HL-60 (cell line): ENCODE results near the gene ITIH4.

Experiments used
- TF ChIP-seq, protein P1 (sequence below): IDR thresholded peaks from one replicate; pipeline ENCODE4 v1.5.1; 2011; ENCODE audit warnings: low read length, control low read depth, inconsistent platforms; ENCODE audit not compliant: insufficient read depth
- TF ChIP-seq, protein P2 (sequence below): IDR thresholded peaks from 2 replicates; pipeline ENCODE4 v1.6.1; 2012; ENCODE audit warnings: low read depth; ENCODE audit not compliant: insufficient replicate concordance

DNA sequence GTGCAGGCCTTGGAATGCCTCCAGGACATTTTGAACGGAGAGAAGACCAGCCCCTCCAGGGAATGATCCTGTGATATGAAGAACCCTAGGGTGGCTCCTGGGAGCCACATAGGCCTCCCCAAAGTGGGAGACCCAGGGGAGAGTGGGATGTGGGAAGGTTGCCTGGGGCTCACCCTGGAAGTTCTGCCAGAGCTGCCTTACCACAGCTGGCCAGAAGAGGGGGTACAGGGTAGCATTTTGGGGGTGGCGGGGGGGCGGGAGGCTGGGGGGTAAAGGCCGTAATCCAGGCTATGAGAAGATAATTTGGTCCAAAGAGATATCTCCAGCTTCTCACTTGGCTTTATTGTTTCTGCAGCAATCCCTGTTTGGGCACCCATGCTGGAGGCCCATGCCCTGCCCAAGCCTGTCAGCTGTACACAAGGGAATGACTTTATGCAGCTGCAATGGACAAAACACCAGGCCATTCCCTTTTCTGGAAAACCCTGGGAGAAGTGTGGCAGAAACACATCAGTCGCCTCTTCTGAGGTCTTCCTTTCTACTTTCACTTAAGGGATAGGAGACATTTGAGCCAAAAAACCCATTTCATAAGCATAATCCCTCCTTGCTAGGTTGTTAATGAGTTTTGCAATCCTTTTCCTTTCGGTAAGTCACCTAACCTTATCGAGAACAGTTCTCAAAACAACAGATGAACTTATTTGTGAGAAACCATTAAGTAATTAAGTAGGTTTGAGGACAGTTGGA, 15.4 kb upstream of the ITIH4 start:
- TF ChIP-seq, protein P1, sequence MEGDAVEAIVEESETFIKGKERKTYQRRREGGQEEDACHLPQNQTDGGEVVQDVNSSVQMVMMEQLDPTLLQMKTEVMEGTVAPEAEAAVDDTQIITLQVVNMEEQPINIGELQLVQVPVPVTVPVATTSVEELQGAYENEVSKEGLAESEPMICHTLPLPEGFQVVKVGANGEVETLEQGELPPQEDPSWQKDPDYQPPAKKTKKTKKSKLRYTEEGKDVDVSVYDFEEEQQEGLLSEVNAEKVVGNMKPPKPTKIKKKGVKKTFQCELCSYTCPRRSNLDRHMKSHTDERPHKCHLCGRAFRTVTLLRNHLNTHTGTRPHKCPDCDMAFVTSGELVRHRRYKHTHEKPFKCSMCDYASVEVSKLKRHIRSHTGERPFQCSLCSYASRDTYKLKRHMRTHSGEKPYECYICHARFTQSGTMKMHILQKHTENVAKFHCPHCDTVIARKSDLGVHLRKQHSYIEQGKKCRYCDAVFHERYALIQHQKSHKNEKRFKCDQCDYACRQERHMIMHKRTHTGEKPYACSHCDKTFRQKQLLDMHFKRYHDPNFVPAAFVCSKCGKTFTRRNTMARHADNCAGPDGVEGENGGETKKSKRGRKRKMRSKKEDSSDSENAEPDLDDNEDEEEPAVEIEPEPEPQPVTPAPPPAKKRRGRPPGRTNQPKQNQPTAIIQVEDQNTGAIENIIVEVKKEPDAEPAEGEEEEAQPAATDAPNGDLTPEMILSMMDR: no peak
- TF ChIP-seq, protein P2, sequence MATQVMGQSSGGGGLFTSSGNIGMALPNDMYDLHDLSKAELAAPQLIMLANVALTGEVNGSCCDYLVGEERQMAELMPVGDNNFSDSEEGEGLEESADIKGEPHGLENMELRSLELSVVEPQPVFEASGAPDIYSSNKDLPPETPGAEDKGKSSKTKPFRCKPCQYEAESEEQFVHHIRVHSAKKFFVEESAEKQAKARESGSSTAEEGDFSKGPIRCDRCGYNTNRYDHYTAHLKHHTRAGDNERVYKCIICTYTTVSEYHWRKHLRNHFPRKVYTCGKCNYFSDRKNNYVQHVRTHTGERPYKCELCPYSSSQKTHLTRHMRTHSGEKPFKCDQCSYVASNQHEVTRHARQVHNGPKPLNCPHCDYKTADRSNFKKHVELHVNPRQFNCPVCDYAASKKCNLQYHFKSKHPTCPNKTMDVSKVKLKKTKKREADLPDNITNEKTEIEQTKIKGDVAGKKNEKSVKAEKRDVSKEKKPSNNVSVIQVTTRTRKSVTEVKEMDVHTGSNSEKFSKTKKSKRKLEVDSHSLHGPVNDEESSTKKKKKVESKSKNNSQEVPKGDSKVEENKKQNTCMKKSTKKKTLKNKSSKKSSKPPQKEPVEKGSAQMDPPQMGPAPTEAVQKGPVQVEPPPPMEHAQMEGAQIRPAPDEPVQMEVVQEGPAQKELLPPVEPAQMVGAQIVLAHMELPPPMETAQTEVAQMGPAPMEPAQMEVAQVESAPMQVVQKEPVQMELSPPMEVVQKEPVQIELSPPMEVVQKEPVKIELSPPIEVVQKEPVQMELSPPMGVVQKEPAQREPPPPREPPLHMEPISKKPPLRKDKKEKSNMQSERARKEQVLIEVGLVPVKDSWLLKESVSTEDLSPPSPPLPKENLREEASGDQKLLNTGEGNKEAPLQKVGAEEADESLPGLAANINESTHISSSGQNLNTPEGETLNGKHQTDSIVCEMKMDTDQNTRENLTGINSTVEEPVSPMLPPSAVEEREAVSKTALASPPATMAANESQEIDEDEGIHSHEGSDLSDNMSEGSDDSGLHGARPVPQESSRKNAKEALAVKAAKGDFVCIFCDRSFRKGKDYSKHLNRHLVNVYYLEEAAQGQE: no peak
